Adrenal gland (tissue), 5 donors: ENCODE results near the gene TPD52L1.

Experiments
- CTCF ChIP-seq, 6 experiments: fragments of 450-650 bp in 4 of 6; fragments of 200-600 bp in 2 of 6; sonication (generic) in 1 of 6; IDR thresholded peaks; 1 replicate in 5 of 6; 2 replicates in 1 of 6; pipeline versions ENCODE4 v1.5.1 to v1.8.0; 2016 to 2021; ENCODE audit warnings: antibody characterized with exemption in 6 of 6, mild to moderate bottlenecking in 2 of 6, moderate library complexity in 1 of 6
- POLR2A ChIP-seq, 2 donors: fragments of 450-650 bp; IDR thresholded peaks; one replicate each; pipeline ENCODE4 v1.6.1; 2017; ENCODE audit warnings: antibody characterized with exemption in 2 of 2, mild to moderate bottlenecking in 2 of 2, moderate library complexity in 1 of 2
- donor health status: DM: no; HTN: no; CAD: no.

GRCh38 chr6:125294925-125295324, 141.4 kb downstream of the TPD52L1 start:
- TF ChIP-seq CTCF (IDR thresholded peaks at IDR 0.05) (no peak), POLR2A (IDR thresholded peaks at IDR 0.05) (no peak)
